ENCODE results near the gene ANKRD50. TPM values are rescaled to one million over a fixed set of nuclear protein-coding genes. Genes with fewer than 3 reads are reported as not detected.
A peak's percentile ranks its signal among the peaks of the same experiment; 100 is the strongest.

ANKRD50 gene
- total RNA-seq, 1 donor from 2014 or later: 0.03 TPM

GRCh38 chr4:124727331-124727890 is 14.9 kb upstream of the ANKRD50 start:
- Mint-ChIP-seq H3K4me1 (ENCODE audit: low read depth) (no peaks in the 10 kb centered on the region), H3K36me3 (ENCODE audit: low read depth) (no peaks in the 10 kb centered on the region), H3K9me3 (no peaks in the 10 kb centered on the region), H3K27ac (no peak overlapping the region), H3K27me3 (ENCODE audit: insufficient read depth) (peaks cover 2% of the 10 kb centered on the region), H3K4me3 (no peak overlapping the region)
- no peak for DNase-seq (ENCODE audit: low spot score)
- intact Hi-C loops (cut with micrococcal nuclease): no loop called here

- no peak overlapping the region for H3K4me3 Mint-ChIP-seq
- no peaks in the 10 kb centered on the region for H3K9me3 Mint-ChIP-seq
- no peak for DNase-seq (ENCODE audit: low spot score)
- no peak overlapping the region for H3K27ac Mint-ChIP-seq
- H3K27me3 Mint-ChIP-seq (ENCODE audit: insufficient read depth): peaks cover 2% of the 10 kb centered on the region
- no peaks in the 10 kb centered on the region for H3K36me3 Mint-ChIP-seq (ENCODE audit: low read depth)
- H3K4me1 Mint-ChIP-seq (ENCODE audit: low read depth): no peaks in the 10 kb centered on the region
- intact Hi-C loops (cut with micrococcal nuclease): no loop called here
Observed at GRCh38 chr4:124726269-124726668, 13.7 kb upstream of the ANKRD50 start.

DNA sequence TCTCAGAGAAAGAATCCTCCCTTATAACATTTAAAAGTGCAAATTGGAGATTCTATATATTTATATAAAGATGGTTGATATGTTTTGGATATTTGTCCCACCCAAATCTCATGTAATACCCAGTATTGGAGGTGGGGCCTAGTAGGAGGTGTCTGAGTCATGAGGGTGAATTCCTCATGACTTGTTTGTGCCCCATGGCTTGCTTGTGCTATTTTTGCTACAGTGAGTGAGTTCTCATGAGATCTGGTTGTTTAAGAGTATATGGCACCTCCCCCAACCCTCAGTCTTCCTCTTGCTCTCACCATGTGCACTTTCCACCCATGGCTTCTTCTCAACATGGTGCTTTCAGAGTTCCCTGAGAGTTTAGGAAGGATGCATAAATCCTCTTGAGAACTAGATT is 9.5 kb upstream of the ANKRD50 start:
- H3K4me3 Mint-ChIP-seq: no peak overlapping the region
- H3K27me3 Mint-ChIP-seq (ENCODE audit: insufficient read depth): peaks cover 2% of the 10 kb centered on the region
- H3K27ac Mint-ChIP-seq: no peak overlapping the region
- DNase-seq (ENCODE audit: low spot score): no peak
- no peaks in the 10 kb centered on the region for H3K9me3 Mint-ChIP-seq
- intact Hi-C loops (cut with micrococcal nuclease): no loop called here
- H3K4me1 Mint-ChIP-seq (ENCODE audit: low read depth): no peaks in the 10 kb centered on the region
- no peaks in the 10 kb centered on the region for H3K36me3 Mint-ChIP-seq (ENCODE audit: low read depth)

- H3K9me3 Mint-ChIP-seq: no peaks in the 10 kb centered on the region
- intact Hi-C loops (cut with micrococcal nuclease): no loop called here
Observed at GRCh38 chr4:124717101-124717500, 4.6 kb upstream of the ANKRD50 start.

GRCh38 chr4:124713185-124713592 is 657 bp upstream of the ANKRD50 start:
- Mint-ChIP-seq H3K27me3 (ENCODE audit: insufficient read depth) (peaks cover 19% of the 10 kb centered on the region), H3K4me1 (ENCODE audit: low read depth) (peaks cover 8% of the 10 kb centered on the region), H3K9me3 (no peaks in the 10 kb centered on the region), H3K36me3 (ENCODE audit: low read depth) (no peaks in the 10 kb centered on the region), H3K4me3 (peak overlapping the region; percentile 80), H3K27ac (no peak overlapping the region)
- intact Hi-C loops (cut with micrococcal nuclease): no loop called here
- DNase-seq (ENCODE audit: low spot score): no peak

More at GRCh38 chr4:124717101-124717500, 4.6 kb upstream of the ANKRD50 start:
- peaks cover 10% of the 10 kb centered on the region for H3K27me3 Mint-ChIP-seq (ENCODE audit: insufficient read depth)
- H3K36me3 Mint-ChIP-seq (ENCODE audit: low read depth): no peaks in the 10 kb centered on the region
- H3K4me3 Mint-ChIP-seq: no peak overlapping the region
- no peak overlapping the region for H3K27ac Mint-ChIP-seq
- no peak for DNase-seq (ENCODE audit: low spot score)
- H3K4me1 Mint-ChIP-seq (ENCODE audit: low read depth): peaks cover 8% of the 10 kb centered on the region

GRCh38 chr4:124711471-124712371 is 811 bp downstream of the ANKRD50 start:
- H3K27ac Mint-ChIP-seq: no peak overlapping the region
- peaks cover 8% of the 10 kb centered on the region for H3K4me1 Mint-ChIP-seq (ENCODE audit: low read depth)
- no peaks in the 10 kb centered on the region for H3K9me3 Mint-ChIP-seq
- no peak overlapping the region for H3K4me3 Mint-ChIP-seq
- no peaks in the 10 kb centered on the region for H3K36me3 Mint-ChIP-seq (ENCODE audit: low read depth)
- peaks cover 19% of the 10 kb centered on the region for H3K27me3 Mint-ChIP-seq (ENCODE audit: insufficient read depth)
- DNase-seq (ENCODE audit: low spot score): no peak
- intact Hi-C loops (cut with micrococcal nuclease): no loop called here

- Mint-ChIP-seq H3K27me3 (ENCODE audit: insufficient read depth) (peaks cover 19% of the 10 kb centered on the region), H3K4me1 (ENCODE audit: low read depth) (peaks cover 8% of the 10 kb centered on the region), H3K4me3 (no peak overlapping the region), H3K9me3 (no peaks in the 10 kb centered on the region), H3K27ac (no peak overlapping the region), H3K36me3 (ENCODE audit: low read depth) (no peaks in the 10 kb centered on the region)
- intact Hi-C loops (cut with micrococcal nuclease): no loop called here
- no peak for DNase-seq (ENCODE audit: low spot score)
Observed at GRCh38 chr4:124710911-124711310, 1.6 kb downstream of the ANKRD50 start.

- DNase-seq (ENCODE audit: low spot score): no peak
- no peaks in the 10 kb centered on the region for H3K36me3 Mint-ChIP-seq (ENCODE audit: low read depth)
- H3K27ac Mint-ChIP-seq: no peak overlapping the region
- peaks cover 17% of the 10 kb centered on the region for H3K27me3 Mint-ChIP-seq (ENCODE audit: insufficient read depth)
- no peaks in the 10 kb centered on the region for H3K9me3 Mint-ChIP-seq
- H3K4me3 Mint-ChIP-seq: no peak overlapping the region
- intact Hi-C loops (cut with micrococcal nuclease): no loop called here
- peaks cover 8% of the 10 kb centered on the region for H3K4me1 Mint-ChIP-seq (ENCODE audit: low read depth)
Observed at GRCh38 chr4:124710015-124710741, 2.4 kb downstream of the ANKRD50 start.

GRCh38 chr4:124708517-124709300 is 3.8 kb downstream of the ANKRD50 start:
- peaks cover 16% of the 10 kb centered on the region for H3K27me3 Mint-ChIP-seq (ENCODE audit: insufficient read depth)
- no peak for DNase-seq (ENCODE audit: low spot score)
- peaks cover 8% of the 10 kb centered on the region for H3K4me1 Mint-ChIP-seq (ENCODE audit: low read depth)
- intact Hi-C loops (cut with micrococcal nuclease): no loop called here
- no peaks in the 10 kb centered on the region for H3K9me3 Mint-ChIP-seq
- H3K36me3 Mint-ChIP-seq (ENCODE audit: low read depth): no peaks in the 10 kb centered on the region
- H3K27ac Mint-ChIP-seq: no peak overlapping the region
- no peak overlapping the region for H3K4me3 Mint-ChIP-seq

- Mint-ChIP-seq H3K36me3 (ENCODE audit: low read depth) (no peaks in the 10 kb centered on the region), H3K4me1 (ENCODE audit: low read depth) (no peaks in the 10 kb centered on the region), H3K27me3 (ENCODE audit: insufficient read depth) (peaks cover 12% of the 10 kb centered on the region), H3K27ac (no peak overlapping the region), H3K4me3 (no peak overlapping the region), H3K9me3 (no peaks in the 10 kb centered on the region)
- DNase-seq (ENCODE audit: low spot score): no peak
- intact Hi-C loops (cut with micrococcal nuclease): no loop called here
Observed at GRCh38 chr4:124705393-124705792, 7.1 kb downstream of the ANKRD50 start.

- intact Hi-C loops (cut with micrococcal nuclease): no loop called here
- Mint-ChIP-seq H3K4me1 (ENCODE audit: low read depth) (no peaks in the 10 kb centered on the region), H3K36me3 (ENCODE audit: low read depth) (no peaks in the 10 kb centered on the region), H3K27ac (no peak overlapping the region), H3K4me3 (no peak overlapping the region), H3K9me3 (no peaks in the 10 kb centered on the region), H3K27me3 (ENCODE audit: insufficient read depth) (peaks cover 3% of the 10 kb centered on the region)
- no peak for DNase-seq (ENCODE audit: low spot score)
Observed at GRCh38 chr4:124703154-124703553, 9.4 kb downstream of the ANKRD50 start.

DNA sequence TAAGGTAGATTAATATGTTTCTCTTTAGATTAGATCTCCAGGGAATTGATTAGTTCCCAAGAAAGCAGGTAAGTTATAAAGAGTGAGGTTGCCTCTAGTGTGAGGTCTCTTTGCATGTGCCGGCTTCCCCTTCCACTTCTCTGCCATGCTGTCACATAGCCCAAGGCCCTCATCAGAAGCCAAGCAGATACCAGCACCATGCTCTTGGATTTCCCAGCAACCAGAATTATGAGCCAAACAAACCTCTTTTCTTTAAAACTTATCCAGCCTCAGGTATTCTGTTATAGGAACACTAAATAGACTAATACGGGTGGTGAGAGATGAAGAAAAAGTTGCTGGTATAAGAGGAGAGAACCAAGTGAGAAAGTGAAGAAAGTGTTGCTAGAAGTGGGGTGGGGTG is 15.1 kb downstream of the ANKRD50 start:
- intact Hi-C loops (cut with micrococcal nuclease): no loop called here
- Mint-ChIP-seq H3K4me1 (ENCODE audit: low read depth) (no peaks in the 10 kb centered on the region), H3K27me3 (ENCODE audit: insufficient read depth) (peaks cover 3% of the 10 kb centered on the region), H3K4me3 (no peak overlapping the region), H3K9me3 (peaks cover 4% of the 10 kb centered on the region), H3K27ac (no peak overlapping the region), H3K36me3 (ENCODE audit: low read depth) (no peaks in the 10 kb centered on the region)
- DNase-seq (ENCODE audit: low spot score): no peak

All from activated T-helper 1 cell treated with anti-CD3 and anti-CD28 coated beads, Interleukin-12 subunit alpha, Interleukin-12 subunit beta, Interleukin-2, Interleukin-4 antibody, amounts not matched to agents 30 ng/mL and 10 ng/mL and 1 ng/mL, durations not matched to agents 14 hours and 24 hours and 36 hours (primary cell).